ENCODE data around the gene ANO4. TPM values are rescaled to one million over a fixed set of nuclear protein-coding genes. Genes with fewer than 3 reads are reported as not detected.

Gene ANO4
- total RNA-seq, 3 donors from 2014 or later (not counting 1 experiment from before 2014, with no cell fraction given) = not detected

GRCh38 chr12:100963381-100963780 lies 168.8 kb downstream of the ANO4 start:
- WGBS (ENCODE audit: insufficient coverage) = 70% methylated on average over 3 of the region's 3 CpGs

GRCh38 chr12:100964028-100964427 lies 169.5 kb downstream of the ANO4 start:
- ATAC-seq (no peak), DNase-seq (no peak)
- WGBS (ENCODE audit: insufficient coverage) = 80% methylated on average over 1 of the region's 2 CpGs
- Histone ChIP-seq H3K27me3 (ENCODE audit: control insufficient read depth, insufficient read depth, low read length) (no peaks in the 10 kb centered on the region), H3K4me3 (ENCODE audit: low read length) (no peak overlapping the region), H3K27ac (ENCODE audit: low read length) (no peak overlapping the region), H3K4me1 (ENCODE audit: control insufficient read depth, insufficient read depth, low read length) (no peaks in the 10 kb centered on the region), H3K9me3 (ENCODE audit: control insufficient read depth, insufficient read depth, low read length) (no peaks in the 10 kb centered on the region), H3K36me3 (ENCODE audit: control insufficient read depth, insufficient read depth, low read length) (no peaks in the 10 kb centered on the region)
- H3K36me3 Mint-ChIP-seq = no peaks in the 10 kb centered on the region
- no peak overlapping the region for H3K4me3 Mint-ChIP-seq
- TF ChIP-seq CTCF (IDR thresholded peaks at IDR 0.05) = no peak
- intact Hi-C loops (cut with micrococcal nuclease) = no loop called here
- no peaks in the 10 kb centered on the region for H3K4me1 Mint-ChIP-seq
- no peak overlapping the region for H3K27ac Mint-ChIP-seq
- peaks cover 0 to 2% of the 10 kb centered on the region in 2 donors for H3K27me3 Mint-ChIP-seq (ENCODE audit: low read depth in 2 of 2)
- peaks cover 13 to 16% of the 10 kb centered on the region in 2 donors for H3K9me3 Mint-ChIP-seq

More at GRCh38 chr12:100963381-100963780, 168.8 kb downstream of the ANO4 start:
- Mint-ChIP-seq H3K36me3 (no peaks in the 10 kb centered on the region), H3K4me3 (no peak overlapping the region), H3K27me3 (ENCODE audit: low read depth in 2 of 2) (peaks cover 0 to 2% of the 10 kb centered on the region in 2 donors), H3K9me3 (peaks cover 13 to 16% of the 10 kb centered on the region in 2 donors), H3K27ac (no peak overlapping the region), H3K4me1 (no peaks in the 10 kb centered on the region)
- Histone ChIP-seq H3K36me3 (ENCODE audit: control insufficient read depth, insufficient read depth, low read length) (no peaks in the 10 kb centered on the region), H3K27me3 (ENCODE audit: control insufficient read depth, insufficient read depth, low read length) (no peaks in the 10 kb centered on the region), H3K4me3 (ENCODE audit: low read length) (no peak overlapping the region), H3K4me1 (ENCODE audit: control insufficient read depth, insufficient read depth, low read length) (no peaks in the 10 kb centered on the region), H3K27ac (ENCODE audit: low read length) (no peak overlapping the region), H3K9me3 (ENCODE audit: control insufficient read depth, insufficient read depth, low read length) (no peaks in the 10 kb centered on the region)
- TF ChIP-seq CTCF (IDR thresholded peaks at IDR 0.05) = no peak
- intact Hi-C loops (cut with micrococcal nuclease) = no loop called here
- ATAC-seq (no peak), DNase-seq (no peak)

GRCh38 chr12:100967189-100967588 lies 172.6 kb downstream of the ANO4 start:
- no peak for ATAC-seq
- H3K4me1 Mint-ChIP-seq = no peaks in the 10 kb centered on the region
- no peaks in the 10 kb centered on the region for H3K4me1 ChIP-seq (ENCODE audit: control insufficient read depth, insufficient read depth, low read length)
- no peak for TF ChIP-seq CTCF (IDR thresholded peaks at IDR 0.05)
- no peak overlapping the region for H3K4me3 Mint-ChIP-seq
- H3K36me3 ChIP-seq (ENCODE audit: control insufficient read depth, insufficient read depth, low read length) = no peaks in the 10 kb centered on the region
- H3K9me3 Mint-ChIP-seq = peaks cover 6 to 10% of the 10 kb centered on the region in 2 donors
- no peak overlapping the region for H3K27ac ChIP-seq (ENCODE audit: low read length)
- H3K4me3 ChIP-seq (ENCODE audit: low read length) = no peak overlapping the region
- H3K27me3 ChIP-seq (ENCODE audit: control insufficient read depth, insufficient read depth, low read length) = no peaks in the 10 kb centered on the region
- WGBS (ENCODE audit: insufficient coverage) = no CpG with 5 or more reads among the region's 1 CpG
- H3K27ac Mint-ChIP-seq = no peak overlapping the region
- peaks cover 0 to 5% of the 10 kb centered on the region in 2 donors for H3K27me3 Mint-ChIP-seq (ENCODE audit: low read depth in 2 of 2)
- intact Hi-C loops (cut with micrococcal nuclease) = no loop called here
- no peaks in the 10 kb centered on the region for H3K9me3 ChIP-seq (ENCODE audit: control insufficient read depth, insufficient read depth, low read length)
- no peaks in the 10 kb centered on the region for H3K36me3 Mint-ChIP-seq
- DNase-seq = no peak

- no peak for TF ChIP-seq CTCF (IDR thresholded peaks at IDR 0.05)
- intact Hi-C loops (cut with micrococcal nuclease) = no loop called here
- Histone ChIP-seq H3K36me3 (ENCODE audit: control insufficient read depth, insufficient read depth, low read length) (no peaks in the 10 kb centered on the region), H3K4me1 (ENCODE audit: control insufficient read depth, insufficient read depth, low read length) (no peaks in the 10 kb centered on the region), H3K9me3 (ENCODE audit: control insufficient read depth, insufficient read depth, low read length) (no peaks in the 10 kb centered on the region), H3K27ac (ENCODE audit: low read length) (no peak overlapping the region), H3K4me3 (ENCODE audit: low read length) (no peak overlapping the region), H3K27me3 (ENCODE audit: control insufficient read depth, insufficient read depth, low read length) (no peaks in the 10 kb centered on the region)
- H3K36me3 Mint-ChIP-seq = no peaks in the 10 kb centered on the region
- H3K27ac Mint-ChIP-seq = no peak overlapping the region
- DNase-seq (no peak), ATAC-seq (no peak)
- H3K4me1 Mint-ChIP-seq = no peaks in the 10 kb centered on the region
- H3K4me3 Mint-ChIP-seq = no peak overlapping the region
- WGBS (ENCODE audit: insufficient coverage) = 89% methylated on average over 4 of the region's 4 CpGs
- no peaks in the 10 kb centered on the region for H3K9me3 Mint-ChIP-seq
- H3K27me3 Mint-ChIP-seq (ENCODE audit: low read depth in 2 of 2) = peaks cover 0 to 2% of the 10 kb centered on the region in 2 donors
Measured at GRCh38 chr12:100970894-100971293, 176.3 kb downstream of the ANO4 start.

All from natural killer cell (primary cell).